Mucosa of rectum (tissue), 2 donors: Measurements from ENCODE around the gene BEX2.

Experiments
- H3K27ac ChIP-seq, 2 donors: one replicate each; pipeline ENCODE4 v1.7.0; 2013; ENCODE audit warnings: inconsistent platforms in 2 of 2, low read depth in 2 of 2, low read length in 2 of 2
- H3K27me3 ChIP-seq, 2 donors: one replicate each; pipeline ENCODE4 v1.7.0; 2013; ENCODE audit warnings: low read length in 2 of 2; ENCODE audit not compliant: control insufficient read depth in 2 of 2, insufficient read depth in 2 of 2
- H3K36me3 ChIP-seq, 2 donors: one replicate each; pipeline ENCODE4 v1.7.0; 2013; ENCODE audit warnings: low read length in 2 of 2; ENCODE audit not compliant: control insufficient read depth in 2 of 2, insufficient read depth in 2 of 2
- H3K4me1 ChIP-seq, 2 donors: one replicate each; pipeline ENCODE4 v1.7.0; 2013; ENCODE audit warnings: low read length in 2 of 2, mild to moderate bottlenecking in 1 of 2; ENCODE audit not compliant: control insufficient read depth in 2 of 2, insufficient read depth in 2 of 2
- H3K4me3 ChIP-seq, 2 donors: one replicate each; pipeline ENCODE4 v1.7.0; 2013; ENCODE audit warnings: low read length in 2 of 2
- H3K9ac ChIP-seq, 2 donors: one replicate each; pipeline ENCODE4 v1.7.0; 2013; ENCODE audit warnings: low read length in 2 of 2, low read depth in 1 of 2, mild to moderate bottlenecking in 1 of 2
- H3K9me3 ChIP-seq, 2 donors: one replicate each; pipeline ENCODE4 v1.7.0; 2013; ENCODE audit warnings: low read length in 2 of 2; ENCODE audit not compliant: control insufficient read depth in 2 of 2
- donor health status: healthy.
- donor health status: Normal muscosa, but diverticular disease.

Gene BEX2

DNA sequence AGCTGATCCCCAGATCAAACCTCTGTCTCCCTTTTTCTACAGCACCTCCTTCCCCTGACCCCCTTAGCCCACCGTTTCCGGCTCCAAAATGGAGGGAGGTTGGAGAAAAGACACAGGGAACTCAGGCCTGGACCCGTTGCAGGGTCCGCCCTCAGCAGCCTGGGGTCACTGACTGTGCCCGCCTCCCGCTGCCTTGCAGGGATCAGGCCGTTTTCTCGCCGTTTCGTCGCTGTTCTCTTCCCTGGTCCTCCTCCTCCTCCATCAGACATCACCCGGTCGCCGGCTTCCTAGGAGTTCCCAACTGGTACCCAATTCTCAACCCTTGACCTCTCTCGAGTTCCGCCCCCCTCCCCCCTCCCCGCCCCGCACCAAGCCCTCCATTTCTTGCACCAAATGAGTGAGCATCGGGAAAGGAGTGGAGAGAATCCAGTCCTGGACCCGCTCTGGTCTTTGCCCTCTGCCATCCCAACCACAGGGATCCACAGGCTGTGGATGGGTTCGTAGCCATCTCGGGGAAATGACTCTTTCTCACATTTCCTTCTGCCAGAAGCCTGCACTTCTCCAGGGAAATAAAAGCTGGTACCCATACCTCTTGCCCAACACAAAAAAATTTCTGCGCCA is 34.7 kb downstream of the BEX2 start:
- H3K4me3 ChIP-seq: peak overlapping the region; percentile 4 to 26

DNA sequence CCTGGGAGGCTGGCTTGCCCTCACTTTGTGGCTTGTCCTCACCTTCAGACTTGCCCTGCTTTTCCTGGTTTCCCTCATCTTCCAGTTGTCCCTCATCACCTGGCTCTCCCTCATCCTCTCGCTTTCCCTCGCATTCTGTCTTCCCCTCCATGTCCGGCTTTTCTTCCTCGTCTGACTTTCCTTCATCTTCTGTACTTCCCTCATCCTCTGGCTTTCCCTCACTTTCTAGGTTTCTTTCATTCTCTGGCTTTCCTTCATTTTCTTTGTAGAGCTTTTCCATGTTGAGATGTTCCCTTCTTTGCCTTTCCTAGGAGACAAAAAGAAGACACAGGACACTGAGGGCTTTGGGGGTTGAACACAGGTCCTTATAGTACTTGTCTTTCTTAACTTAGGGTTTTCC is 36.5 kb downstream of the BEX2 start:
- Histone ChIP-seq H3K9me3 (no peaks in the 10 kb centered on the region), H3K4me3 (no peak overlapping the region), H3K4me1 (no peaks in the 10 kb centered on the region), H3K27me3 (peaks cover 8 to 13% of the 10 kb centered on the region in 2 donors), H3K27ac (no peak overlapping the region), H3K36me3 (no peaks in the 10 kb centered on the region), H3K9ac (no peak overlapping the region)

More for the DNA sequence above, 34.7 kb downstream of the BEX2 start:
- H3K27ac ChIP-seq: no peak overlapping the region
- no peaks in the 10 kb centered on the region for H3K4me1 ChIP-seq
- H3K27me3 ChIP-seq: peaks cover 6 to 13% of the 10 kb centered on the region in 2 donors
- no peak overlapping the region for H3K9ac ChIP-seq
- H3K9me3 ChIP-seq: no peaks in the 10 kb centered on the region
- no peaks in the 10 kb centered on the region for H3K36me3 ChIP-seq
